ENCODE measurements around the gene UBN2.

The UBN2 gene

GRCh38 chr7:139230023-139230422, 1.0 kb upstream of the UBN2 start:
- no peak overlapping the region for H3K27ac ChIP-seq (ENCODE audit: low read length)
- H3K36me3 ChIP-seq (replicated peaks; ENCODE audit: low read depth, low read length): no peaks in the 10 kb centered on the region
- peak overlapping the region; percentile 90 for H3K4me3 ChIP-seq (ENCODE audit: low read length)
- H3K9ac ChIP-seq (ENCODE audit: low read length): peak overlapping the region; percentile 82; the same call in 1 of the 2 replicates
- no peaks in the 10 kb centered on the region for H3K9me3 ChIP-seq (ENCODE audit: insufficient read depth, low read length)
- H3K79me2 ChIP-seq (ENCODE audit: low read length): peaks cover 32% of the 10 kb centered on the region
- H4K20me1 ChIP-seq (ENCODE audit: insufficient read depth, low read length): peaks cover 9% of the 10 kb centered on the region
- H3K4me1 ChIP-seq (ENCODE audit: low read length): peaks cover 15% of the 10 kb centered on the region
- TF ChIP-seq CTCF (IDR thresholded peaks at IDR 0.05; ENCODE audit: low read depth, low read length) (no peak), EZH2phosphoT487 (IDR thresholded peaks at IDR 0.05; ENCODE audit: low read depth) (no peak)
- peak overlapping the region; percentile 94 for H2AFZ ChIP-seq (ENCODE audit: low read depth, low read length)
- H3K4me2 ChIP-seq (ENCODE audit: low read length): peak overlapping the region; percentile 88
- H3K27me3 ChIP-seq (ENCODE audit: low read depth, low read length): 0 out of 2 replicates have a peak, but pooled peaks cover 7% of the 10 kb centered on the region

GRCh38 chr7:139230484-139230773, 608 bp upstream of the UBN2 start:
- H3K36me3 ChIP-seq (replicated peaks; ENCODE audit: low read depth, low read length): no peaks in the 10 kb centered on the region
- peak overlapping the region; percentile 90 for H3K4me3 ChIP-seq (ENCODE audit: low read length)
- H2AFZ ChIP-seq (ENCODE audit: low read depth, low read length): peak overlapping the region; percentile 94
- H3K27ac ChIP-seq (ENCODE audit: low read length): peak overlapping the region; percentile 32; the same call in 1 of the 2 replicates
- peak overlapping the region; percentile 88 for H3K4me2 ChIP-seq (ENCODE audit: low read length)
- H3K9ac ChIP-seq (ENCODE audit: low read length): peak overlapping the region; percentile 82
- H3K9me3 ChIP-seq (ENCODE audit: insufficient read depth, low read length): no peaks in the 10 kb centered on the region
- peaks cover 32% of the 10 kb centered on the region for H3K79me2 ChIP-seq (ENCODE audit: low read length)
- H4K20me1 ChIP-seq (ENCODE audit: insufficient read depth, low read length): peaks cover 9% of the 10 kb centered on the region
- H3K4me1 ChIP-seq (ENCODE audit: low read length): peaks cover 15% of the 10 kb centered on the region
- 0 out of 2 replicates have a peak, but pooled peaks cover 7% of the 10 kb centered on the region for H3K27me3 ChIP-seq (ENCODE audit: low read depth, low read length)
- TF ChIP-seq CTCF (IDR thresholded peaks at IDR 0.05; ENCODE audit: low read depth, low read length): no peak
- TF ChIP-seq EZH2phosphoT487 (IDR thresholded peaks at IDR 0.05; ENCODE audit: low read depth): no peak

- H3K27ac ChIP-seq (ENCODE audit: low read length): peak overlapping the region; percentile 49
- peak overlapping the region; percentile 90 for H3K4me2 ChIP-seq (ENCODE audit: low read length)
- no peaks in the 10 kb centered on the region for H3K36me3 ChIP-seq (replicated peaks; ENCODE audit: low read depth, low read length)
- no peak for TF ChIP-seq CTCF (IDR thresholded peaks at IDR 0.05; ENCODE audit: low read depth, low read length)
- TF ChIP-seq EZH2phosphoT487 (IDR thresholded peaks at IDR 0.05; ENCODE audit: low read depth): no peak
- H3K4me3 ChIP-seq (ENCODE audit: low read length): peak overlapping the region; percentile 90
- H3K79me2 ChIP-seq (ENCODE audit: low read length): peaks cover 32% of the 10 kb centered on the region
- peaks cover 15% of the 10 kb centered on the region for H3K4me1 ChIP-seq (ENCODE audit: low read length)
- peak overlapping the region; percentile 82 for H3K9ac ChIP-seq (ENCODE audit: low read length)
- peaks cover 9% of the 10 kb centered on the region for H4K20me1 ChIP-seq (ENCODE audit: insufficient read depth, low read length)
- H3K9me3 ChIP-seq (ENCODE audit: insufficient read depth, low read length): no peaks in the 10 kb centered on the region
- 0 out of 2 replicates have a peak, but pooled peaks cover 7% of the 10 kb centered on the region for H3K27me3 ChIP-seq (ENCODE audit: low read depth, low read length)
- peak overlapping the region; percentile 94 for H2AFZ ChIP-seq (ENCODE audit: low read depth, low read length)
Observed at GRCh38 chr7:139231513-139232376, 708 bp downstream of the UBN2 start.

GRCh38 chr7:139232377-139232717, 1.3 kb downstream of the UBN2 start:
- peaks cover 15% of the 10 kb centered on the region for H3K4me1 ChIP-seq (ENCODE audit: low read length)
- H3K4me3 ChIP-seq (ENCODE audit: low read length): peak overlapping the region; percentile 90
- H3K36me3 ChIP-seq (replicated peaks; ENCODE audit: low read depth, low read length): peaks cover 2% of the 10 kb centered on the region
- no peaks in the 10 kb centered on the region for H3K9me3 ChIP-seq (ENCODE audit: insufficient read depth, low read length)
- peak overlapping the region; percentile 82 for H3K9ac ChIP-seq (ENCODE audit: low read length)
- H2AFZ ChIP-seq (ENCODE audit: low read depth, low read length): no peak overlapping the region
- peaks cover 9% of the 10 kb centered on the region for H4K20me1 ChIP-seq (ENCODE audit: insufficient read depth, low read length)
- peak overlapping the region; percentile 90 for H3K4me2 ChIP-seq (ENCODE audit: low read length)
- H3K27ac ChIP-seq (ENCODE audit: low read length): no peak overlapping the region
- H3K79me2 ChIP-seq (ENCODE audit: low read length): peaks cover 32% of the 10 kb centered on the region
- H3K27me3 ChIP-seq (ENCODE audit: low read depth, low read length): 0 out of 2 replicates have a peak, but pooled peaks cover 7% of the 10 kb centered on the region
- TF ChIP-seq EZH2phosphoT487 (IDR thresholded peaks at IDR 0.05; ENCODE audit: low read depth): no peak
- TF ChIP-seq CTCF (IDR thresholded peaks at IDR 0.05; ENCODE audit: low read depth, low read length): no peak

Measured in OCI-LY3 (cell line).